HG02852 (cell line): ENCODE data around the gene NAB2.

ENCODE experiments used
- ATAC-seq: cut with Tn5 transposase; IDR thresholded peaks from one replicate; pipeline ENCODE4 v1.9.1; 2021; ENCODE audit warnings: mild to moderate bottlenecking, moderate library complexity; ENCODE audit not compliant: unreplicated experiment

NAB2 gene

GRCh38 chr12:57092876-57093414 is 4.0 kb downstream of the NAB2 start:
- no peak for ATAC-seq

DNA sequence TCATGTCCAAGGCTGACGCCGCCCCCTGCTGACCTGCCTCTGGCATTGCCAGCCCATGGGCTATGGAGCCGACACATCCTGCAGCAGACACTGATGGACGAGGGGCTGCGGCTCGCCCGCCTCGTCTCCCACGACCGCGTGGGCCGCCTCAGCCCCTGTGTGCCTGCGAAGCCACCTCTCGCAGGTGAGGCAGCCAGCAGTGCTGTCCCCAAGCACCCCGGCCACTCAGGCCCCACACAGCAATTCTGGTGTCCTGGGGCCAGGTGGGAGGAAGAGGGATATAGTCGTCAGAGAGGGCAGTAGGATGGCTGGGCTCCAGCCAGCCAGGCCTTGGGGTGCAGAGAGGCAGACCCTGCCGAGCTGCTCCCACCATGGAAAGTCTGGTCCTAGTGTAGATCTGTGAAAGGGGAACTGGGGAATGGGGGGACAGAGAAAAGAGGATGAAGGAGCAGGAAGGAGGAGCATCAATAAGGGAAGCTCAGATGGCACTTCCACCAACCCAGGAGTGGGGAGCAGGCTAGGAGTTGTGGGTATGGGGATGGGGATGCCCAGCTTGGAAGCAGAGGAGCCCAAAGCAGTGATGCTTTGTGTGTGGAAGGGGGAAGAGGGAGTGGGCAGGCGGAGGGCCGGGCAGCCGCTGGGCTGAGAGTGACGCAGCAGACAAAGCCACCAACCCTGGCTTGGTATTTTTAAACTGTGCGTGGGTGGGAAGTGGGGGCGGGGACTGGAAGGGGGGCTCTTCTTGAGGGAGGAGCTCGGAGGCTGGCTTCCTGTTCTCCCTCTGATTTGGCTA is 4.7 kb downstream of the NAB2 start:
- peak; percentile 28 for ATAC-seq

- no peak for ATAC-seq
Observed at GRCh38 chr12:57094208-57095160, 5.6 kb downstream of the NAB2 start.

GRCh38 chr12:57095440-57095839 is 6.5 kb downstream of the NAB2 start:
- ATAC-seq = no peak

DNA sequence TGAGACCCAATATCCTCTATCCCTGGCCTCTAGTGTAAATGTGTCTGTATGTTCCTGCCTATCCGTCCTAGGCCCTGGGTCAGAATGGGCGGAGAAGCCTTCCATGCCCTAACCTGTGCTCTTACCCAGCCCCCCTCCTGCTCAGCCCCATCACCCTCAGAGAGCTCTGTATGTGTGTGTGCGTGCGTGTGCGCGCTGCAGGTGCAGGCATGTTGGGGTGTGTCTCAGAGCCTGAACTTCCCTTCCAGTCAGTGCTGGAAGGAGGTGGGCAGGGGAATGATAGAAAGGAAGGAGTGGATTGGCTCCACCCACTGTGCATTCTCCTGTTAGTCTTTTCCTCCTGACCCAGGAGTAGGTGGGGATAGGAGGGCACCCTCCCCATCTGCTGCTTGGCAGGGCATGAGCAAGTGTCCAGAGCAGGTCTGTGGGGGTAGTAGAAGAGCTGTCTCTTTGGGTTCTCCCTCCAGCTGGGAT is 7.2 kb downstream of the NAB2 start:
- no peak for ATAC-seq

GRCh38 chr12:57096748-57097553 is 8.0 kb downstream of the NAB2 start:
- ATAC-seq = no peak

- no peak for ATAC-seq
Observed at GRCh38 chr12:57097554-57097835, 8.6 kb downstream of the NAB2 start.

- no peak for ATAC-seq
Observed at GRCh38 chr12:57098546-57098945, 9.6 kb downstream of the NAB2 start.

- no peak for ATAC-seq
Observed at GRCh38 chr12:57099047-57099714, 10.3 kb downstream of the NAB2 start.

- no peak for ATAC-seq
Observed at GRCh38 chr12:57099766-57100165, 10.9 kb downstream of the NAB2 start.

GRCh38 chr12:57101892-57102695 is 13.2 kb downstream of the NAB2 start:
- no peak for ATAC-seq

GRCh38 chr12:57103856-57104255 is 14.9 kb downstream of the NAB2 start:
- no peak for ATAC-seq

GRCh38 chr12:57104292-57104910 is 15.5 kb downstream of the NAB2 start:
- no peak for ATAC-seq

GRCh38 chr12:57105011-57105753 is 16.3 kb downstream of the NAB2 start:
- ATAC-seq = no peak

DNA sequence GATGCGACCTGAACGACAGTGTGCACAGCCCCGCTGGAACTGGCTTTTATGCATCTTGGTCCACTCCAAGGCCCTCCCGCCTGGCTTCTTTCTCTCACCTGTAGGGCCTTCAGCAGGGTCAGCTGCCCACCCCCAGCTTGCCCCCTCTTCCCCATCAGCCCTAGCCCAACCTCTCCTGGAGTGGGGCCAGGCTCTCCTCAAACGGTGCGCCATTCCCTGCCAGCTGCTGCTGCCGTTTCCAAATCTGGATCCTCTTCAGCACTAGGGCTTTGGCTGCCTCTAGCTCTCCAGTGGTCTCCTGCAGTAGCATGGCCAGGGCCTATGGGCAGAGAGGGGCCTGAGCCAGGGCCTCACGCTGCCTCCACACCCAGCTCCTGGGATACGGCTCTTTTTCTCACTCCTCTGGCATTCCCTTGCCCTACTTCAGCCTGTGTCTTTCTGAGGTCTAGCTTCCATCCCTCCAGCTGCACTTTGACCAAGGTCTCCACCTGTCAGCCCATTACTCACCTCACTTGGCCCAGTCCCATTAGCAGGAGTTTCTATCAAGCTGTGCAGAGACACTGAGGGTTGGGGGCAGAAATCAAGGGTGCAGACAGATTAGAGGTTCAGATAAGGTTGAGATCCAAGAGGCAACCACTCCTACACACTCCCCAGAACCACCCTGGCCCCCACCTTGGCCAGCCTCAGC is 17.3 kb downstream of the NAB2 start:
- ATAC-seq = no peak

GRCh38 chr12:57107456-57108155 is 18.7 kb downstream of the NAB2 start:
- no peak for ATAC-seq
